Fibroblast of peridontal ligament (primary cell): ENCODE measurements around the gene RAB3A.

Experiments used
- DNase-seq: peaks from one replicate; pipeline ENCODE4 v3.0.0-alpha.2; 2010; ENCODE audit errors: extremely low read depth

RAB3A gene

DNA sequence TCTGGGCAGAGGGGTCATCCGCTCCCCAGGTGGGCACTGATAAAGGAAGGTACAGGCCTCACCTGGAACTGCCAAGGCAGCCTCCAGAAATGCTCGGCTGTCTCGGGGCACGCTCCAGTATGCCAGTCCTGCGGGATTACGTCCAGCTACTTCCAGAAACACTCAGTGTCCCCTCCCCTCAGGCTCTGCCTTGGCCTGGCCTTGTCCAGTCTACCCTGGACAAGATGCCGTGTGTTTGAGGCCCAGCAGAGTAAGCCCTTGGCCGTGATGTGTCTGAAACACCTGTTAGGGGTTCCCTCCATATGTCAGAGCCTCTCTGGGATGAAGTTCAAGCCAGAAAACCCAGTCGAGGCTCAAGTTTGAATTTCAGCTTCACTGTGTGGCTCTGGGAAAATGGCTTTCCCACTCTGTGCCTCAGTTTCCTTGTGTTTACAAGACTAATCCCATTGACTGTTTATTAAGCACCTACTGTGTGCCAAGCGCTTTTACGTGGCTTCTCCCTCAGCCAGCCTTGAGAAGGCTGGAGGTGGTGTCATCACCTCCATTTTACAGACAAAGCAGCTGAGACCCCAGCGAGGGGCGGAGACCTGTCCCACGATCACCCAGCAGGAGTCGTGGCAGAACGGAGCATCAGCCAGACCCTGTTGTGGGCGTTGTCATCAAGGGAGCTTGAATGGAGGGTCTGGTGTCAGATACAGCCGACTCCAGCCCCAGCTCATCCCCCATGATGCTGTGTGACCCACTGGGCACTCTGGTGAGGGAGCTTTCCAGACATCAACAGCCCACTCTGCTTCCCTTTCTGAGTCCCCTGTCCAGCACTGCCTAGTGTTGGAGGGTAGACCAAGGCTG lies 52.8 kb downstream of the RAB3A start:
- DNase-seq, result no peak

DNA sequence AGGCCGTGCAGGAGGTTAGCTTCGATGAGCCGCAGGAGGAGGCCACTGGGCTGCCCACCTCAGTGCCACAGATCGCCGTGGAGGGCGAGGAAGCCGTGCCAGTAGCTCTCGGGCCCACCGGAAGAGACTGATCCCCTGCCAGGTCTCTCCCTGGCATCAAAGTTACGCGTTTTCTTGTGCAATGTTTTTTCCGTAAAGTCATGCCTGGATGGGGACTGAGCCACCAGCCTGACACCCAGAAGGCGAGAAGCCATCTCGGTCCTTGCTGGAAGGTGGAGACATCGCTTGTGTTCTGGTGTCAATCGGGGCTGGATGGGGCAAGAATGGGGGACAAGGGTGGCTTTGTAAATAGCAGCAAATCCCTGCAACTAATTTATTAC lies 54.3 kb downstream of the RAB3A start:
- DNase-seq, result no peak

DNA sequence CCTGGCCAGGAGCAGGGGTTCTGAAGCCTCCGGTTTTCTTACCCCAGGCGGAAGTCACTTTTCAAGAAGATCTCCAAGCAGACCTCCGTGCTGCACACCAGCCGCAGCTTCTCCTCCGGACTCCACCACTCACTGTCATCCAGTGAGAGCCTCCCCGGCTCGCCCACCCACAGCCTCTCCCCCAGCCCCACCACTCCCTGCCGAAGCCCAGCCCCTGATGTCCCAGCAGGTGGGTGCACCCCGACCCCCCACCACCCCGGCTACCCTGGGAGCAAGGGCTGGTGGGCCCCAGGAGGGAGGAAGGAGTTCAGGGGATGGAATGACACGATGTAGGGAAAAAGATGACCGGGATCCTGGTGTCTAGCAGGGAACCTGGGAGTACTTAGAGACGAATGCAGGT lies 56.4 kb downstream of the RAB3A start:
- no peak for DNase-seq
